ENCODE data around the gene PCSK6.

GRCh38 chr15:101372960-101373525 lies 116.5 kb downstream of the PCSK6 start:
- TF ChIP-seq CTCF (IDR thresholded peaks at IDR 0.05; ENCODE audit: insufficient read depth, low read length): no peak
- no peak for TF ChIP-seq SPI1 (IDR thresholded peaks at IDR 0.05; ENCODE audit: borderline replicate concordance, low read depth)
- TF ChIP-seq POLR2AphosphoS5 (IDR thresholded peaks at IDR 0.05; ENCODE audit: low read depth): no peak

Data from HL-60 (cell line).